ENCODE measurements around the gene POFUT2. TPM values are rescaled to one million over a fixed set of nuclear protein-coding genes. Genes with fewer than 3 reads are reported as not detected.

POFUT2 gene
- total RNA-seq, 4 donors from 2014 or later: 7.9 to 11.4 (median 9.4) TPM

- Histone ChIP-seq H3K27me3 (peaks cover 0 to 64% (median 0%) of the 10 kb centered on the region in 4 donors), H3K27ac (peak overlapping the region in 2 of 4 donors; percentile 16 to 31), H3K4me3 (no peak overlapping the region), H3K36me3 (no peaks in the 10 kb centered on the region), H3K9me3 (no peaks in the 10 kb centered on the region), H3K4me1 (peaks cover 5 to 83% (median 34%) of the 10 kb centered on the region in 3 donors)
- 82% methylated on average over 4 of the region's 32 CpGs; no CpG with 5 or more reads in 1 of the 2 donors for WGBS, 2 donors
- DNase-seq: no peak
- intact Hi-C loops (cut with DNase I): no loop called here
- TF ChIP-seq, protein P1, sequence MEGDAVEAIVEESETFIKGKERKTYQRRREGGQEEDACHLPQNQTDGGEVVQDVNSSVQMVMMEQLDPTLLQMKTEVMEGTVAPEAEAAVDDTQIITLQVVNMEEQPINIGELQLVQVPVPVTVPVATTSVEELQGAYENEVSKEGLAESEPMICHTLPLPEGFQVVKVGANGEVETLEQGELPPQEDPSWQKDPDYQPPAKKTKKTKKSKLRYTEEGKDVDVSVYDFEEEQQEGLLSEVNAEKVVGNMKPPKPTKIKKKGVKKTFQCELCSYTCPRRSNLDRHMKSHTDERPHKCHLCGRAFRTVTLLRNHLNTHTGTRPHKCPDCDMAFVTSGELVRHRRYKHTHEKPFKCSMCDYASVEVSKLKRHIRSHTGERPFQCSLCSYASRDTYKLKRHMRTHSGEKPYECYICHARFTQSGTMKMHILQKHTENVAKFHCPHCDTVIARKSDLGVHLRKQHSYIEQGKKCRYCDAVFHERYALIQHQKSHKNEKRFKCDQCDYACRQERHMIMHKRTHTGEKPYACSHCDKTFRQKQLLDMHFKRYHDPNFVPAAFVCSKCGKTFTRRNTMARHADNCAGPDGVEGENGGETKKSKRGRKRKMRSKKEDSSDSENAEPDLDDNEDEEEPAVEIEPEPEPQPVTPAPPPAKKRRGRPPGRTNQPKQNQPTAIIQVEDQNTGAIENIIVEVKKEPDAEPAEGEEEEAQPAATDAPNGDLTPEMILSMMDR (IDR thresholded peaks at IDR 0.05): no peak
- no peak for TF ChIP-seq POLR2A (IDR thresholded peaks at IDR 0.05)
Observed at GRCh38 chr21:45325206-45326168, 37.8 kb upstream of the POFUT2 start.

DNA sequence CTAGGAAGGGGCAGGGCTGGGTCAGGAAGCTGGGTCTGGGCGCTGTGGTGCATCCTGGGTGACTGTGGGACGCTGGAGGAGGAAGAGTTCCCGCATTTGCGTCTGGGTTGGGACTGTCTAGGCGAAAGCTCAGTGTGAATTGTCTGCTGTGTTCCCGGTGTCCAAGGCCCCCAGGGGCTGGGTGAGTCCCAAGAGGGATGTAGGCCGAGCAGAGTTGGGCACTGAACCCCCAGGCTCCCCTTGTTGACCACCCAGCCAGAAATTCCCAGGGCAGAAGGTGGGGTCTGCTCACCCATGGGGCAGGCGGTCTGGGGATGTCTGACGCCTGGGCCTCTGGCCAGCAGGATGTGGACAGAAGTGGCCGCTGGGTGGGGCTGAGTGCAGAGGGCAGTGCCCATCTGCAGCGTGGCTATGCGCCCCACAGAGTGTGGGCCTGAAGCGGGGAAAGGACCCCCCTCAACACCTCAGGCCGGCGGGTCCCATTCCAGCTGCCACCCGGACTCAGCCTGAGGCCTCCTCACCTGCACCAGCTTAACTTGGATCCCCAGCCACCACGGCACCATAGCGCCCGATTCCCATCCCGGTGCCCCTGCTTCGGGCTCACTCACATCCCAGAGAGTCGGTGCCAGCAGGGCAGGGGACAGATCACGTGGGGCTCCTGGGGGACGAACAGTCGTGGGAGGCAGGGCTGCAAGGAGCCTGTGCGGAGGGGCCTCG lies 37.0 kb upstream of the POFUT2 start:
- peaks cover 0 to 61% (median 0%) of the 10 kb centered on the region in 4 donors for H3K27me3 ChIP-seq
- 56 to 79% methylated on average over 5 to 8 of the region's 27 CpGs for WGBS, 2 donors
- H3K9me3 ChIP-seq: no peaks in the 10 kb centered on the region
- intact Hi-C loops (cut with DNase I): no loop called here
- TF ChIP-seq, protein P1 (IDR thresholded peaks at IDR 0.05): no peak
- no peak for TF ChIP-seq POLR2A (IDR thresholded peaks at IDR 0.05)
- no peaks in the 10 kb centered on the region for H3K36me3 ChIP-seq
- H3K4me3 ChIP-seq: no peak overlapping the region
- no peak for DNase-seq
- H3K27ac ChIP-seq: peak overlapping the region in 2 of 4 donors; percentile 14 to 86
- peaks cover 5 to 83% (median 36%) of the 10 kb centered on the region in 3 donors for H3K4me1 ChIP-seq

DNA sequence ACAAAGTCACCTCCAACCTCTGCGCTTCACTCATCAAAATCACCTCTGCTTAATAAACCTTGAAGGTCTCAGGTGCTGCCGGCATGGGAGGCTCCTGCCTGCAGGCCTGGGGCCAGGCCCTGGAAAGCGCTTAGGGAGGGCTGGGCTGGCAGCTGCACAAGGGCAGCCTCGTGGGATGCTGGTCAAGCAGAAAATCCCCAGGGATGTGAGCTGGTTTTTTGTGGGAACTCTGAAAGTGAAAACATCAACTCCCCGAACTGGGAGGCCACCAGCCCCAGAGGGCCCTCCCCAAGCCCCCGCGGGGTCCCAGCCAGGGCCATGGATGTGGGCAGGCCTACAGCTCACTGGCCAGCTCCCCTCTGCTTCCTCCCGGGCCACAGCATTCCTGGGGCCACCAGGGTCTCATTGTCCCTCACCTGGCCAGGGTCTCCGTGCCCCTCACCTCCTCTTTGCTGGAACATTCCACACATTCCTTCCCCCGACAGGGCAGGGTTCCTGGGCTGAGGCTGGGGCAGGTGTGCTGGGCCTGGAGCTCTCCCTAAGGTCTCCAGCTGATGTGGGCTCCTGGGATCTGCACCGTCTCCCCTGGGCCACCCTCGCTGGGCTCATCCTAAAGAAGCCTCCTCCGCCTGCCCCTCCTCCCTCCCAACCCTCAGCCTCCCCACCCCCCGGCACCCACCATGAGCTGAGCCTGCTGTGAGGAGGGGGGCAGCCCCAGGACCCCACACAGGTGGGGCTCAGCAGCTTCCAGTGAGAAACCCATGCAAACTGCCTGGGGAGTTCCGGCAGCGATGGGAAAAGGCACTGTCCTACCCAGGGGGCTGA lies 36.0 kb upstream of the POFUT2 start:
- DNase-seq: no peak
- intact Hi-C loops (cut with DNase I): no loop called here
- TF ChIP-seq, protein P1 (IDR thresholded peaks at IDR 0.05): no peak
- no peak for TF ChIP-seq POLR2A (IDR thresholded peaks at IDR 0.05)
- no peaks in the 10 kb centered on the region for H3K36me3 ChIP-seq
- H3K27me3 ChIP-seq: peaks cover 0 to 57% (median 0%) of the 10 kb centered on the region in 4 donors
- H3K4me3 ChIP-seq: no peak overlapping the region
- peak overlapping the region; percentile 14 to 91 (median 86) for H3K27ac ChIP-seq
- peaks cover 5 to 84% (median 39%) of the 10 kb centered on the region in 3 donors for H3K4me1 ChIP-seq
- H3K9me3 ChIP-seq: no peaks in the 10 kb centered on the region
- WGBS, 2 donors: 68% methylated on average over 2 of the region's 16 CpGs; no CpG with 5 or more reads in 1 of the 2 donors

DNA sequence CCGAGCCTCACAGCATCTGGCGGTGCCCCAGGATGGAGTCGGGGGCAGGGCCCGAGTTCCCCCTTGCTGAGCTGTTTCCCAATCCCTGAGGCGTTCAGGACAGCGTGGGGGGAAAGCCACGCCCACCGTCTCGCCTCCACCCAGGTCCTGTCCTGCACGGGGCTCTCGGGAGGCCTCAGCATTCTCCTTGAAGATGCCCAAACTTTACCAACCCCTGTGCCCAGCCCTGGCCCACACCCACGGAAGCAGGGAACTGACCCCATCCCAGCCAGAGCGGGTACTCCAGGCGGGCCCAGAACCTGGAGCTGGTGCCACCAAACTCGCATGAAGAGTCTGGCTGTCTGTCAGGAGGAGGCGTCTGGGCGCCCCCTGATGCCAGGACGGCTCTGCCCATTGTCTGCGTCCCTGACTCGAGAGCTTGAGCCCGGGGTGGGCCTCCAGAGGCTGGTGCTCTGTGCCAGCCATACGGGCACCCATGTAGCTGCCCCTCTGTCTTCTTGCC lies 35.3 kb upstream of the POFUT2 start:
- Histone ChIP-seq H3K36me3 (no peaks in the 10 kb centered on the region), H3K4me3 (no peak overlapping the region), H3K27me3 (peaks cover 0 to 50% (median 0%) of the 10 kb centered on the region in 4 donors), H3K27ac (peak overlapping the region; percentile 14 to 91 (median 86)), H3K4me1 (peaks cover 5 to 91% (median 46%) of the 10 kb centered on the region in 3 donors), H3K9me3 (no peaks in the 10 kb centered on the region)
- intact Hi-C loops (cut with DNase I): no loop called here
- TF ChIP-seq, protein P1 (IDR thresholded peaks at IDR 0.05): no peak
- no peak for TF ChIP-seq POLR2A (IDR thresholded peaks at IDR 0.05)
- DNase-seq: no peak
- 36 to 60% methylated on average over 2 to 7 of the region's 22 CpGs for WGBS, 2 donors
